H1 (cell line): Measurements from ENCODE around the gene LCA5L. TPM values are rescaled to one million over a fixed set of nuclear protein-coding genes. Genes with fewer than 3 reads are reported as not detected.
A peak's percentile ranks its signal among the peaks of the same experiment; 100 is the strongest.

Experiments used
- CTCF ChIA-PET: fragments of 300-600 bp; sonication (Branson Sonifier 250); formaldehyde crosslinking; loops from one replicate; lab custom pipeline; 2021; ENCODE audit not compliant: partially characterized antibody; lab: Charles Lee
- POLR2A ChIA-PET: fragments of 300-600 bp; sonication (Branson Sonifier 250); formaldehyde crosslinking; loops from one replicate; lab custom pipeline; 2021; ENCODE audit warnings: inconsistent platforms; ENCODE audit not compliant: partially characterized antibody; lab: Charles Lee
- DNase-seq, 2 experiments: peaks; one replicate each; pipeline versions ENCODE4 v3.0.0 to v3.0.0-alpha.2; 2010 to 2022; ENCODE audit warnings: low spot score in 2 of 2, low read depth in 1 of 2, mixed read lengths in 1 of 2
- FAIRE-seq: peaks from 2 replicates; lab custom pipeline; 2011; peaks lifted over from hg19 to GRCh38; lab: Jason Lieb, UNC
- H2AFZ ChIP-seq: 2 replicates; pipeline ENCODE4 v1.8.1; 2012; ENCODE audit warnings: low read length, inconsistent platforms
- H2AK5ac ChIP-seq: 2 replicates; pipeline ENCODE4 v1.6.1; 2013; ENCODE audit warnings: low read depth, low read length
- H2BK120ac ChIP-seq: replicated peaks from 2 replicates; pipeline ENCODE3; 2013; ENCODE audit warnings: low read depth, low read length, inconsistent platforms
- H2BK12ac ChIP-seq: 2 replicates; pipeline ENCODE4 v1.6.1; 2013; ENCODE audit warnings: low read depth, low read length
- H2BK15ac ChIP-seq: 2 replicates; pipeline ENCODE4 v1.6.1; 2013; ENCODE audit warnings: low read length
- H2BK20ac ChIP-seq: 2 replicates; pipeline ENCODE4 v1.6.1; 2013; ENCODE audit warnings: low read length
- H2BK5ac ChIP-seq: 2 replicates; pipeline ENCODE4 v1.6.1; 2013; ENCODE audit warnings: low read depth, low read length
- H3K14ac ChIP-seq: 2 replicates; pipeline ENCODE4 v1.6.1; 2013; ENCODE audit warnings: inconsistent platforms; ENCODE audit not compliant: insufficient read length
- H3K18ac ChIP-seq: 2 replicates; pipeline ENCODE4 v1.6.1; 2013; ENCODE audit warnings: low read length; ENCODE audit errors: extremely low read depth
- H3K23ac ChIP-seq: 2 replicates; pipeline ENCODE4 v1.6.1; 2013; ENCODE audit warnings: inconsistent platforms; ENCODE audit not compliant: insufficient read length
- H3K23me2 ChIP-seq: 2 replicates; pipeline ENCODE4 v1.6.1; 2013; ENCODE audit warnings: low read depth, low read length
- H3K27ac ChIP-seq: 2 replicates; pipeline ENCODE4 v1.6.1; 2011; ENCODE audit warnings: low read depth, low read length, inconsistent platforms
- H3K27me3 ChIP-seq, 4 experiments: replicated peaks in 1 of 4; 1 replicate in 1 of 4; 2 replicates in 3 of 4; pipeline versions ENCODE4 v1.6.1 to v1.8.1; 2011 to 2013; ENCODE audit warnings: low read length in 3 of 4, mild to moderate bottlenecking in 3 of 4, inconsistent platforms in 2 of 4, mixed read lengths in 2 of 4, moderate library complexity in 1 of 4; ENCODE audit not compliant: control insufficient read depth in 3 of 4, insufficient read depth in 3 of 4; ENCODE audit errors: extremely low read depth in 1 of 4
- H3K36me3 ChIP-seq, 4 experiments: 2 replicates each; pipeline versions ENCODE4 v1.6.1 to v1.8.1; 2011 to 2013; ENCODE audit warnings: mild to moderate bottlenecking in 4 of 4, low read length in 3 of 4, moderate library complexity in 2 of 4, control low read depth in 1 of 4, inconsistent platforms in 1 of 4; ENCODE audit not compliant: insufficient read depth in 4 of 4, control insufficient read depth in 2 of 4
- H3K4ac ChIP-seq: replicated peaks from 2 replicates; pipeline ENCODE3; 2013; ENCODE audit warnings: low read length, low read depth, mixed read lengths, inconsistent platforms; ENCODE audit not compliant: insufficient read length
- H3K4me1 ChIP-seq, 4 experiments: replicated peaks in 1 of 4; 1 replicate in 1 of 4; 2 replicates in 3 of 4; pipeline versions ENCODE4 v1.6.1 to v1.8.1; 2011 to 2013; ENCODE audit warnings: low read length in 3 of 4, inconsistent platforms in 2 of 4, mixed read lengths in 1 of 4; ENCODE audit not compliant: insufficient read depth in 4 of 4, control insufficient read depth in 3 of 4
- H3K4me2 ChIP-seq, 2 experiments: 2 replicates each; pipeline versions ENCODE4 v1.6.1 to v1.8.1; 2011 to 2013; ENCODE audit warnings: low read depth in 2 of 2, low read length in 2 of 2, control low read depth in 1 of 2, inconsistent platforms in 1 of 2, mild to moderate bottlenecking in 1 of 2; ENCODE audit not compliant: insufficient read depth in 1 of 2
- H3K4me3 ChIP-seq, 4 experiments: fragments of 200-600, 300-600 bp in 1 of 4; sonication (generic), shearing (Covaris generic), sonication (Bioruptor Twin) in 1 of 4; 2 replicates each; pipeline versions ENCODE4 v1.5.1 to v1.8.1; 2011 to 2016; ENCODE audit warnings: low read length in 4 of 4, low read depth in 3 of 4, control low read depth in 2 of 4, inconsistent platforms in 2 of 4, mild to moderate bottlenecking in 2 of 4, mixed read lengths in 1 of 4, moderate library complexity in 1 of 4; ENCODE audit not compliant: insufficient read depth in 2 of 4; ENCODE audit errors: extremely low read depth in 1 of 4
- H3K56ac ChIP-seq: replicated peaks from 2 replicates; pipeline ENCODE3; 2013; ENCODE audit warnings: low read depth, mild to moderate bottlenecking, mixed read lengths, low read length, inconsistent platforms; ENCODE audit not compliant: insufficient read length
- H3K79me1 ChIP-seq: 2 replicates; pipeline ENCODE4 v1.6.1; 2013; ENCODE audit warnings: low read depth, low read length, control low read depth
- H3K79me2 ChIP-seq, 2 experiments: 2 replicates each; pipeline versions ENCODE4 v1.6.1 to v1.8.1; 2012 to 2013; ENCODE audit warnings: low read length in 2 of 2, mild to moderate bottlenecking in 2 of 2, inconsistent platforms in 1 of 2; ENCODE audit not compliant: insufficient read depth in 2 of 2, control insufficient read depth in 1 of 2
- H3K9ac ChIP-seq, 4 experiments: replicated peaks in 1 of 4; 1 replicate in 1 of 4; 2 replicates in 3 of 4; pipeline versions ENCODE4 v1.6.1 to v1.8.1; 2011 to 2013; ENCODE audit warnings: low read depth in 3 of 4, low read length in 3 of 4, control low read depth in 2 of 4, mild to moderate bottlenecking in 2 of 4, moderate library complexity in 2 of 4, inconsistent platforms in 1 of 4; ENCODE audit errors: extremely low read depth in 1 of 4
- H3K9me3 ChIP-seq, 2 experiments: 2 replicates each; pipeline versions ENCODE4 v1.6.1 to v1.8.1; 2012 to 2013; ENCODE audit warnings: mild to moderate bottlenecking in 2 of 2, moderate library complexity in 2 of 2, control low read depth in 1 of 2, inconsistent platforms in 1 of 2, low read depth in 1 of 2, low read length in 1 of 2, mixed read lengths in 1 of 2; ENCODE audit not compliant: insufficient read depth in 2 of 2
- H4K20me1 ChIP-seq, 2 experiments: replicated peaks in 1 of 2; 2 replicates each; pipeline versions ENCODE3 to v1.8.1; 2011 to 2013; ENCODE audit warnings: inconsistent platforms in 2 of 2, low read length in 2 of 2, mild to moderate bottlenecking in 1 of 2; ENCODE audit not compliant: insufficient read depth in 2 of 2, control insufficient read depth in 1 of 2
- H4K5ac ChIP-seq: 2 replicates; pipeline ENCODE4 v1.6.1; 2013; ENCODE audit warnings: low read length, low read depth, mixed read lengths, inconsistent platforms; ENCODE audit not compliant: insufficient read length
- H4K8ac ChIP-seq: 2 replicates; pipeline ENCODE4 v1.8.0; 2013; ENCODE audit warnings: mild to moderate bottlenecking, moderate library complexity, low read length, inconsistent platforms; ENCODE audit not compliant: insufficient read depth; ENCODE audit errors: extremely low read depth
- H4K91ac ChIP-seq: replicated peaks from 2 replicates; pipeline ENCODE3; 2013; ENCODE audit warnings: low read length, mixed read lengths, inconsistent platforms; ENCODE audit not compliant: insufficient read length
- ASH2L ChIP-seq: fragments of 200-600, 300-600 bp; sonication (generic); IDR thresholded peaks from one replicate; pipeline ENCODE4 v1.7.1; 2017; ENCODE audit warnings: low read length
- MAFK ChIP-seq: IDR thresholded peaks from 2 replicates; pipeline ENCODE4 v1.6.1; 2012; ENCODE audit warnings: low read depth, mild to moderate bottlenecking, improper control_type of control experiment, low read length
- NRF1 ChIP-seq: IDR thresholded peaks from 2 replicates; pipeline ENCODE4 v1.6.1; 2011; ENCODE audit warnings: mild to moderate bottlenecking, low read depth, low read length, improper control_type of control experiment
- SIX5 ChIP-seq: IDR thresholded peaks from 2 replicates; pipeline ENCODE4 v1.6.1; 2011; ENCODE audit warnings: mild to moderate bottlenecking, low read depth, low read length
- SP4 ChIP-seq: IDR thresholded peaks from 2 replicates; pipeline ENCODE4 v1.6.1; 2012; ENCODE audit warnings: low read length, inconsistent platforms
- TAF1 ChIP-seq: IDR thresholded peaks from 2 replicates; pipeline ENCODE4 v1.6.1; 2011; ENCODE audit warnings: mild to moderate bottlenecking, low read depth, low read length
- WGBS, 2 experiments: shearing (Covaris generic) in 1 of 2; methylation state at CpG; one replicate each; pipeline versions ENCODE4 v1.1.6 to v1.1.7; 2013 to 2015; ENCODE audit warnings: low lambda C conversion rate in 2 of 2, mixed read lengths in 2 of 2, inconsistent platforms in 1 of 2, low coverage in 1 of 2, missing lambda C conversion rate in 1 of 2; ENCODE audit not compliant: insufficient replicate concordance in 2 of 2, insufficient coverage in 1 of 2, insufficient read length in 1 of 2; ENCODE audit errors: extremely low coverage in 1 of 2, missing lambda C conversion rate in 1 of 2; 5-methylcytosine and 5-hydroxymethylcytosine counted together
- polyA plus RNA-seq, 7 experiments: library from polyadenylated mRNA; depleted of rRNA in 3 of 7; stranded (reverse) in 5 of 7; unstranded in 2 of 7; fragments of >200 nt in 5 of 7; fragments of 200-250 nt in 2 of 7; gene quantifications; 1 replicate in 5 of 7; 2 replicates in 1 of 7; 4 replicates in 1 of 7; pipeline versions ENCODE4 v1.2.1 to v1.2.3, GENCODE V29; 2011 to 2013; ENCODE audit warnings: missing spikeins in 2 of 7, mixed read lengths in 2 of 7
- total RNA-seq: library from RNA; stranded (reverse); fragmentation: NEBNext Ultra II Directional; extraction: Animal tissue kit (Norgen Biotek cat#: 25700); gene quantifications from 2 replicates; pipeline ENCODE4 v1.2.1, GENCODE V29; 2021

The LCA5L gene
- total and polyA plus RNA-seq, 2 of the 8 experiments (the other 6 are each of a cell fraction or from before 2014, with no cell fraction given) = 0.11 to 0.84 TPM

DNA sequence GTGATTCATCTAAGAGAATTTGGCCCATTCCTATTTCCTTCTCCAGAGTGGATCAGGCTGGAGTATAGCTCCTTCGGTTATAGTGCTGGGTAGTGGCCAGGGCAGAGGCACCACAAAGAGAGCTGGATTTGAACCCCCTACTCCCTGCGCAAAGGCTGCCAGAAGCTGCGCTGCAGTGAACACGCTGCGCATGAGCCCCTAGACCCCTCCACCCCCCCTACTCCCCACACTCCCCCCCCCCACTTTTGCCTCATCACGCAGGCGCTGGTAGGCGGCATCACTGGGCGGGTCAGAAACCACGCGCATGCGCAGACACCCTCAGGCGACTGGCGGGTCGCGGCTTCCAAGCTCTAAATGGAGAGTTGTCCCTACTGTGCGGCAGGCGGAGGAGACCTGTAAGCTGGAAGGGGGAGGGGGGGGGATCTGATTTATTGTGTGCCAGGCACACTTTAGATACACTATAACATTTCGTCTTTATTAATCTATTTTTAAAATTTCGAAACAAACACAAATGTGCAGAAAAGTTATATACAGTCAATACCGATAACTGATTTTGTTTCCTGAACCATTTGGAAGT is 58.0 kb downstream of the LCA5L start:
- Histone ChIP-seq H3K18ac (no peak overlapping the region), H3K79me1 (no peaks in the 10 kb centered on the region; the same call in 1 of the 2 replicates), H3K79me2 (peaks cover 0 to 3% of the 10 kb centered on the region in 2 experiments; a peak in 1 of 4 replicates), H2BK15ac (no peak overlapping the region), H4K8ac (no peak overlapping the region; the same call in 1 of the 2 replicates), H2BK12ac (no peak overlapping the region), H2AK5ac (no peak overlapping the region), H3K4ac (no peak overlapping the region), H4K20me1 (no peaks in the 10 kb centered on the region), H3K4me2 (peak overlapping the region; percentile 55 to 64), H3K4me1 (peaks cover 0 to 2% (median 0%) of the 10 kb centered on the region in 4 experiments; a peak in 1 of 7 replicates), H3K56ac (no peak overlapping the region), H3K9ac (no peak overlapping the region; a peak in 1 of 7 replicates), H2BK120ac (no peak overlapping the region), H2AFZ (no peak overlapping the region), H3K4me3 (peak overlapping the region; percentile 4 to 55 (median 38); a peak in 6 of 8 replicates), H3K23me2 (no peaks in the 10 kb centered on the region; the same call in 1 of the 2 replicates), H4K91ac (no peak overlapping the region), H3K27ac (no peak overlapping the region), H3K9me3 (no peaks in the 10 kb centered on the region), H2BK5ac (no peak overlapping the region), H3K36me3 (peaks cover 0 to 10% (median 5%) of the 10 kb centered on the region in 4 experiments; a peak in 3 of 8 replicates), H4K5ac (peak overlapping the region; percentile 4), H3K27me3 (no peaks in the 10 kb centered on the region), H2BK20ac (no peak overlapping the region), H3K14ac (no peak overlapping the region), H3K23ac (no peak overlapping the region)
- CTCF ChIA-PET = interaction anchor here (0.6 to 1.7 kb wide), 12 partner anchors 9 to 327 kb away, joined by 3 to 12 read pairs (median 4); no protein-coding TSS in a partner anchor
- peak; percentile 72 for TF ChIP-seq NRF1
- TF ChIP-seq TAF1 = peak; percentile 44; the same call in 1 of the 2 replicates
- no peak for TF ChIP-seq ASH2L
- 0 out of 2 replicates have a peak, but pooled peaks have one; percentile 12 for TF ChIP-seq SP4
- TF ChIP-seq MAFK = 0 out of 2 replicates have a peak, but pooled peaks have one; percentile 9
- TF ChIP-seq SIX5 = no peak
- 33% methylated on average over 20 of the region's 21 CpGs; no CpG with 5 or more reads in 1 of the 2 experiments for WGBS, 2 experiments
- POLR2A ChIA-PET = interaction anchor here (0.6 to 3.7 kb wide), 8 partner anchors 11 to 204 kb away, joined by 3 to 40 read pairs (median 4); partner anchors contain the start of genes HMGN1, LCA5L and PSMG1
- peak; percentile 91 to 99 for DNase-seq
- no peak for FAIRE-seq
